Measurements from ENCODE around the gene VCX. TPM values are rescaled to one million over a fixed set of nuclear protein-coding genes. Genes with fewer than 3 reads are reported as not detected.

VCX gene
- total and polyA plus RNA-seq, 2 of the 13 experiments (the other 11 are each of a cell fraction or from before 2014, with no cell fraction given), result not detected

DNA sequence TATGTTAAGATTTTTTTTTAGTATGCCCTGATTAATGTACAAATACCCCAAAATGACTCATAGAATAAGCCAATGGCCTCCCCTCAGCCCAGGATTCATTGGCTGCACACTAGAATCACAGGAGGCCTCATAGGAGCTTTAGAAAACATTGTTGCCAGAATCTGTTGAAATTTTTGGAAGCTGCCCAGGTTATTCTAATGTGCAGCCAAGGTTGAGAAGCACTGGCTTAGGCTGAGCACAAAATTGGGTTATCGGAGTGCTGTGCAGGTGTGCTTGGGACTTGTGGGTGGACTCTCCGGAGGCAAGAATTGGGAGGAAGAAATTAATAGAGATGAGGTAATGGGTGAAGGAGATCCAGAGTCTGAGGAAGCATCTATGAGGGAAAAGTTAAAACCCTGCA lies 41.3 kb upstream of the VCX start:
- no peaks in the 10 kb centered on the region for H4K20me1 ChIP-seq (ENCODE audit: insufficient read depth, low read length)
- ChIA-PET CTCF (ENCODE audit: low intra/inter-chr PET ratio, low total read pairs) (no interaction called here), POLR2A (no interaction called here)
- FAIRE-seq (no peak), DNase-seq (ENCODE audit: low spot score) (no peak), ATAC-seq (no peak)
- no peak overlapping the region for H3K4me3 ChIP-seq (replicated peaks in 1 of 3; ENCODE audit: insufficient read depth in 1 of 3, low read depth in 2 of 3, low read length in 3 of 3)
- in situ Hi-C loops (cut with HindIII; ENCODE audit: extremely low pct_ligation_motif_present, low pct_unique_long_range_greater_than_20kb) (no loop called here), intact Hi-C loops (cut with micrococcal nuclease; ENCODE audit: unreplicated experiment) (no loop called here)
- no peak overlapping the region for H3K27ac ChIP-seq (ENCODE audit: extremely low read length, insufficient read depth, low read length)
- H3K9ac ChIP-seq (ENCODE audit: insufficient read depth, low read depth, low read length), result no peak overlapping the region
- BruUV-seq (replicated peaks), result no TSS peak
- TF ChIP-seq SMAD9 (CRISPR knock-in tag; IDR thresholded peaks at IDR 0.05), result no peak
- TF ChIP-seq, protein P1, sequence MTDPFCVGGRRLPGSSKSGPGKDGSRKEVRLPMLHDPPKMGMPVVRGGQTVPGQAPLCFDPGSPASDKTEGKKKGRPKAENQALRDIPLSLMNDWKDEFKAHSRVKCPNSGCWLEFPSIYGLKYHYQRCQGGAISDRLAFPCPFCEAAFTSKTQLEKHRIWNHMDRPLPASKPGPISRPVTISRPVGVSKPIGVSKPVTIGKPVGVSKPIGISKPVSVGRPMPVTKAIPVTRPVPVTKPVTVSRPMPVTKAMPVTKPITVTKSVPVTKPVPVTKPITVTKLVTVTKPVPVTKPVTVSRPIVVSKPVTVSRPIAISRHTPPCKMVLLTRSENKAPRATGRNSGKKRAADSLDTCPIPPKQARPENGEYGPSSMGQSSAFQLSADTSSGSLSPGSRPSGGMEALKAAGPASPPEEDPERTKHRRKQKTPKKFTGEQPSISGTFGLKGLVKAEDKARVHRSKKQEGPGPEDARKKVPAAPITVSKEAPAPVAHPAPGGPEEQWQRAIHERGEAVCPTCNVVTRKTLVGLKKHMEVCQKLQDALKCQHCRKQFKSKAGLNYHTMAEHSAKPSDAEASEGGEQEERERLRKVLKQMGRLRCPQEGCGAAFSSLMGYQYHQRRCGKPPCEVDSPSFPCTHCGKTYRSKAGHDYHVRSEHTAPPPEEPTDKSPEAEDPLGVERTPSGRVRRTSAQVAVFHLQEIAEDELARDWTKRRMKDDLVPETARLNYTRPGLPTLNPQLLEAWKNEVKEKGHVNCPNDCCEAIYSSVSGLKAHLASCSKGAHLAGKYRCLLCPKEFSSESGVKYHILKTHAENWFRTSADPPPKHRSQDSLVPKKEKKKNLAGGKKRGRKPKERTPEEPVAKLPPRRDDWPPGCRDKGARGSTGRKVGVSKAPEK (CRISPR knock-in tag; IDR thresholded peaks at IDR 0.05; ENCODE audit: borderline replicate concordance), result no peak
- TF ChIP-seq KLF12 (CRISPR knock-in tag; IDR thresholded peaks at IDR 0.05; ENCODE audit: borderline replicate concordance), result no peak
- no peak for TF ChIP-seq ATAD3A (CRISPR knock-in tag; IDR thresholded peaks at IDR 0.05)
- TF ChIP-seq, protein P2, sequence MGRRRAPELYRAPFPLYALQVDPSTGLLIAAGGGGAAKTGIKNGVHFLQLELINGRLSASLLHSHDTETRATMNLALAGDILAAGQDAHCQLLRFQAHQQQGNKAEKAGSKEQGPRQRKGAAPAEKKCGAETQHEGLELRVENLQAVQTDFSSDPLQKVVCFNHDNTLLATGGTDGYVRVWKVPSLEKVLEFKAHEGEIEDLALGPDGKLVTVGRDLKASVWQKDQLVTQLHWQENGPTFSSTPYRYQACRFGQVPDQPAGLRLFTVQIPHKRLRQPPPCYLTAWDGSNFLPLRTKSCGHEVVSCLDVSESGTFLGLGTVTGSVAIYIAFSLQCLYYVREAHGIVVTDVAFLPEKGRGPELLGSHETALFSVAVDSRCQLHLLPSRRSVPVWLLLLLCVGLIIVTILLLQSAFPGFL (CRISPR knock-in tag; IDR thresholded peaks at IDR 0.05), result no peak
- no peak for TF ChIP-seq ZNF619 (CRISPR knock-in tag; IDR thresholded peaks at IDR 0.05)
- TF ChIP-seq CCAR2 (optimal IDR thresholded peaks at IDR 0.05; ENCODE audit: low read depth, low read length), result no peak
- TF ChIP-seq SOX5 (CRISPR knock-in tag; IDR thresholded peaks at IDR 0.05; ENCODE audit: borderline replicate concordance), result no peak
- no peak for TF ChIP-seq YEATS2 (CRISPR knock-in tag; IDR thresholded peaks at IDR 0.05; ENCODE audit: borderline replicate concordance)
- no peak for TF ChIP-seq SMYD3 (CRISPR knock-in tag; IDR thresholded peaks at IDR 0.05)
- TF ChIP-seq ZNF451 (CRISPR knock-in tag; IDR thresholded peaks at IDR 0.05), result no peak
- TF ChIP-seq ELF1 (CRISPR knock-in tag; IDR thresholded peaks at IDR 0.05), result no peak
- no peak overlapping the region for H3K4me2 ChIP-seq (ENCODE audit: low read depth, low read length)
- no peak overlapping the region for H2AFZ ChIP-seq (ENCODE audit: low read length)
- no peaks in the 10 kb centered on the region for H3K79me2 ChIP-seq (ENCODE audit: insufficient read depth, low read length)
- no peaks in the 10 kb centered on the region for H3K9me3 ChIP-seq (ENCODE audit: low read length)
- no peaks in the 10 kb centered on the region for H3K36me3 ChIP-seq (replicated peaks in 1 of 2; ENCODE audit: control insufficient read depth in 1 of 2, insufficient read depth in 2 of 2, low read length in 2 of 2)
- H3K27me3 ChIP-seq (ENCODE audit: control insufficient read depth in 1 of 2, insufficient read depth in 2 of 2, low read length in 2 of 2), result no peaks in the 10 kb centered on the region
- WGBS (ENCODE audit: low lambda C conversion rate), result 61% methylated on average over 2 of the region's 2 CpGs
- no peaks in the 10 kb centered on the region for H3K4me1 ChIP-seq (ENCODE audit: insufficient read depth, low read length)

All from HepG2 (cell line).